Measurements from ENCODE around the gene TP53I11.

The TP53I11 gene

GRCh38 chr11:44949160-44950030 is 1.3 kb downstream of the TP53I11 start:
- Histone ChIP-seq H3K18ac (ENCODE audit: low read length) (peak overlapping the region; percentile 100), H3K14ac (ENCODE audit: low read length) (no peak overlapping the region), H3K4me1 (ENCODE audit: control insufficient read depth in 2 of 2, insufficient read depth in 1 of 2, low read depth in 1 of 2, low read length in 2 of 2) (peaks cover 5 to 52% of the 10 kb centered on the region in 2 donors), H3K36me3 (replicated peaks in 1 of 2; ENCODE audit: control insufficient read depth in 2 of 2, insufficient read depth in 2 of 2, low read length in 2 of 2) (peaks cover 0 to 7% of the 10 kb centered on the region in 2 donors), H3K27ac (replicated peaks; ENCODE audit: low read length) (peak overlapping the region; percentile 75), H3K27me3 (ENCODE audit: control insufficient read depth in 3 of 3, insufficient read depth in 3 of 3, low read depth in 1 of 3, low read length in 3 of 3) (peaks cover 0 to 14% (median 0%) of the 10 kb centered on the region in 3 experiments), H2BK5ac (ENCODE audit: low read length) (peak overlapping the region; percentile 98), H2BK12ac (ENCODE audit: low read length) (no peak overlapping the region), H3K79me1 (ENCODE audit: low read depth, low read length) (peaks cover 26% of the 10 kb centered on the region), H3K9me3 (replicated peaks in 1 of 2; ENCODE audit: control insufficient read depth in 2 of 2, insufficient read depth in 1 of 2, low read depth in 1 of 2, low read length in 2 of 2) (no peaks in the 10 kb centered on the region), H2BK120ac (ENCODE audit: low read depth, low read length) (peak overlapping the region; percentile 79), H3K4me3 (ENCODE audit: low read length in 2 of 2) (peak overlapping the region; percentile 79 to 96), H2BK15ac (ENCODE audit: low read length) (peak overlapping the region; percentile 82), H3K9ac (ENCODE audit: low read depth, low read length, poor library complexity) (peak overlapping the region; percentile 100), H3K4ac (ENCODE audit: low read length) (no peak overlapping the region), H2AFZ (ENCODE audit: low read length) (peak overlapping the region; percentile 99), H3K4me2 (ENCODE audit: insufficient read depth, low read length, poor library complexity, severe bottlenecking) (peak overlapping the region; percentile 79), H3K23ac (ENCODE audit: low read depth, low read length, poor library complexity) (peak overlapping the region; percentile 83), H4K8ac (ENCODE audit: low read depth, low read length) (no peak overlapping the region), H4K91ac (ENCODE audit: low read depth, low read length, poor library complexity) (no peak overlapping the region), H2AK5ac (ENCODE audit: low read depth, low read length) (peak overlapping the region; percentile 98)
- DNase-seq (ENCODE audit: low spot score), result peak; percentile 76
- WGBS, 2 donors (ENCODE audit: extremely low coverage in 2 of 2, insufficient read length in 2 of 2, insufficient replicate concordance in 1 of 2), result no CpG with 5 or more reads among the region's 57 CpGs

DNA sequence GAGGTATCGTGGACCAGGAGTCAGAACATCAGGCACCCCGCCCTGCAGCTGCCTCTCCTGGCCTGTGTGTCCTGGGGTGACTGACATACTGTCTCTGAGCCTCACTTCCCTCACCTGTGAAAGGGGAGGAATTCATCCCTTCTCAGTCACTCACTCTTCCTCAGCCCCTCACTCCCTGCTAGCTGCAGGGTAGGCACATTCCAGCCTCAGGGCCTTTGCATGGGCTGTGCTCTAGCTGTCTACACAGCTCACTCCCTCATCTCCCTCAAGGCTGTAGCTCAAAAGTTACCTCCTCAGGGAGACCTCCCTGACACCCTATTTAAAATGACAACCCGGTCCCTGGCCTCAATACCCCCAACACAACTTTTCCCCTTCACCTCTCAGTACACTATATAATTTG is 2.5 kb downstream of the TP53I11 start:
- Histone ChIP-seq H3K27ac (replicated peaks; ENCODE audit: low read length) (no peak overlapping the region), H4K8ac (ENCODE audit: low read depth, low read length) (no peak overlapping the region), H3K9me3 (replicated peaks in 1 of 2; ENCODE audit: control insufficient read depth in 2 of 2, insufficient read depth in 1 of 2, low read depth in 1 of 2, low read length in 2 of 2) (no peaks in the 10 kb centered on the region), H3K18ac (ENCODE audit: low read length) (no peak overlapping the region), H3K4ac (ENCODE audit: low read length) (no peak overlapping the region), H2BK120ac (ENCODE audit: low read depth, low read length) (no peak overlapping the region), H3K4me1 (ENCODE audit: control insufficient read depth in 2 of 2, insufficient read depth in 1 of 2, low read depth in 1 of 2, low read length in 2 of 2) (peaks cover 5 to 59% of the 10 kb centered on the region in 2 donors), H3K4me3 (ENCODE audit: low read length in 2 of 2) (peak overlapping the region in 1 of 2 donors; percentile 17), H3K14ac (ENCODE audit: low read length) (no peak overlapping the region), H2BK15ac (ENCODE audit: low read length) (no peak overlapping the region), H2AK5ac (ENCODE audit: low read depth, low read length) (no peak overlapping the region), H3K79me1 (ENCODE audit: low read depth, low read length) (peaks cover 32% of the 10 kb centered on the region), H2BK5ac (ENCODE audit: low read length) (no peak overlapping the region), H2AFZ (ENCODE audit: low read length) (no peak overlapping the region), H4K91ac (ENCODE audit: low read depth, low read length, poor library complexity) (no peak overlapping the region), H2BK12ac (ENCODE audit: low read length) (no peak overlapping the region), H3K27me3 (ENCODE audit: control insufficient read depth in 3 of 3, insufficient read depth in 3 of 3, low read depth in 1 of 3, low read length in 3 of 3) (peaks cover 0 to 11% (median 0%) of the 10 kb centered on the region in 3 experiments), H3K4me2 (ENCODE audit: insufficient read depth, low read length, poor library complexity, severe bottlenecking) (no peak overlapping the region), H3K36me3 (replicated peaks in 1 of 2; ENCODE audit: control insufficient read depth in 2 of 2, insufficient read depth in 2 of 2, low read length in 2 of 2) (peaks cover 0 to 12% of the 10 kb centered on the region in 2 donors), H3K9ac (ENCODE audit: low read depth, low read length, poor library complexity) (peak overlapping the region; percentile 37), H3K23ac (ENCODE audit: low read depth, low read length, poor library complexity) (no peak overlapping the region)
- no peak for DNase-seq (ENCODE audit: low spot score)
- WGBS, 2 donors (ENCODE audit: extremely low coverage in 2 of 2, insufficient read length in 2 of 2, insufficient replicate concordance in 1 of 2), result no CpG with 5 or more reads among the region's 3 CpGs

- H3K27ac ChIP-seq (replicated peaks; ENCODE audit: low read length), result no peak overlapping the region
Observed at GRCh38 chr11:44947114-44947513, 3.6 kb downstream of the TP53I11 start.

DNA sequence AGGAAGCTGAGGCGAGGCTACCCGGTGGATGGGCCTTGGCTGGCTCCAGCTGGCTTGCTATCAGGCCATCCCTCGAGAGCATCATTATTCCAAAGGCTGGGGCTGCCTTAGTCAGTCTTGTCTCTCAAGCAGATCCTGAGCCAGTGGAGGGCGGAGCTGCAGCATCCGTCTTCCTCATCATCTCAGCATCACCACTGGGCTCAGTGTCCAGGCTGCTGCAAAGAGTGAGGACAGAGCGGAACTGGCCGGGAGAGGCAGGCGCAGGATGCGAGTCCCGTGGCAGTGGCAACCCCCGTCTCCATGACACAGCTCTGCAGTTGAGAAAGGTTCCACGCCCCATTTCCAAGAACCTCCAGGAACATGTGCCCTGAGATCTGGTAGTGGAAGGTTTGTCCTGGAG is 4.4 kb downstream of the TP53I11 start:
- Histone ChIP-seq H2AFZ (ENCODE audit: low read length) (no peak overlapping the region), H3K4me3 (ENCODE audit: low read length in 2 of 2) (no peak overlapping the region), H3K9ac (ENCODE audit: low read depth, low read length, poor library complexity) (no peak overlapping the region), H4K8ac (ENCODE audit: low read depth, low read length) (no peak overlapping the region), H3K4me1 (ENCODE audit: control insufficient read depth in 2 of 2, insufficient read depth in 1 of 2, low read depth in 1 of 2, low read length in 2 of 2) (peaks cover 5 to 56% of the 10 kb centered on the region in 2 donors), H2BK120ac (ENCODE audit: low read depth, low read length) (no peak overlapping the region), H3K23ac (ENCODE audit: low read depth, low read length, poor library complexity) (peak overlapping the region; percentile 32), H3K79me1 (ENCODE audit: low read depth, low read length) (peaks cover 44% of the 10 kb centered on the region), H3K36me3 (replicated peaks in 1 of 2; ENCODE audit: control insufficient read depth in 2 of 2, insufficient read depth in 2 of 2, low read length in 2 of 2) (peaks cover 0 to 15% of the 10 kb centered on the region in 2 donors), H3K27me3 (ENCODE audit: control insufficient read depth in 3 of 3, insufficient read depth in 3 of 3, low read depth in 1 of 3, low read length in 3 of 3) (no peaks in the 10 kb centered on the region), H3K18ac (ENCODE audit: low read length) (no peak overlapping the region), H2BK15ac (ENCODE audit: low read length) (no peak overlapping the region), H3K9me3 (replicated peaks in 1 of 2; ENCODE audit: control insufficient read depth in 2 of 2, insufficient read depth in 1 of 2, low read depth in 1 of 2, low read length in 2 of 2) (no peaks in the 10 kb centered on the region), H3K4ac (ENCODE audit: low read length) (no peak overlapping the region), H2BK5ac (ENCODE audit: low read length) (no peak overlapping the region), H3K14ac (ENCODE audit: low read length) (no peak overlapping the region), H2AK5ac (ENCODE audit: low read depth, low read length) (peak overlapping the region; percentile 42), H3K27ac (replicated peaks; ENCODE audit: low read length) (peak overlapping the region; percentile 11), H3K4me2 (ENCODE audit: insufficient read depth, low read length, poor library complexity, severe bottlenecking) (no peak overlapping the region), H4K91ac (ENCODE audit: low read depth, low read length, poor library complexity) (no peak overlapping the region), H2BK12ac (ENCODE audit: low read length) (no peak overlapping the region)
- WGBS, 2 donors (ENCODE audit: extremely low coverage in 2 of 2, insufficient read length in 2 of 2, insufficient replicate concordance in 1 of 2), result no CpG with 5 or more reads among the region's 12 CpGs
- no peak for DNase-seq (ENCODE audit: low spot score)

More at GRCh38 chr11:44947114-44947513, 3.6 kb downstream of the TP53I11 start:
- no peak for DNase-seq (ENCODE audit: low spot score)
- Histone ChIP-seq H2BK12ac (ENCODE audit: low read length) (no peak overlapping the region), H2BK15ac (ENCODE audit: low read length) (peak overlapping the region; percentile 0), H3K27me3 (ENCODE audit: control insufficient read depth in 3 of 3, insufficient read depth in 3 of 3, low read depth in 1 of 3, low read length in 3 of 3) (peaks cover 0 to 3% (median 0%) of the 10 kb centered on the region in 3 experiments), H3K14ac (ENCODE audit: low read length) (no peak overlapping the region), H4K8ac (ENCODE audit: low read depth, low read length) (no peak overlapping the region), H3K4me2 (ENCODE audit: insufficient read depth, low read length, poor library complexity, severe bottlenecking) (no peak overlapping the region), H2AK5ac (ENCODE audit: low read depth, low read length) (peak overlapping the region; percentile 56), H3K4me1 (ENCODE audit: control insufficient read depth in 2 of 2, insufficient read depth in 1 of 2, low read depth in 1 of 2, low read length in 2 of 2) (peaks cover 5 to 58% of the 10 kb centered on the region in 2 donors), H3K79me1 (ENCODE audit: low read depth, low read length) (peaks cover 39% of the 10 kb centered on the region), H3K23ac (ENCODE audit: low read depth, low read length, poor library complexity) (no peak overlapping the region), H4K91ac (ENCODE audit: low read depth, low read length, poor library complexity) (no peak overlapping the region), H3K9me3 (replicated peaks in 1 of 2; ENCODE audit: control insufficient read depth in 2 of 2, insufficient read depth in 1 of 2, low read depth in 1 of 2, low read length in 2 of 2) (no peaks in the 10 kb centered on the region), H3K9ac (ENCODE audit: low read depth, low read length, poor library complexity) (no peak overlapping the region), H3K4ac (ENCODE audit: low read length) (no peak overlapping the region), H3K18ac (ENCODE audit: low read length) (peak overlapping the region; percentile 63), H3K36me3 (replicated peaks in 1 of 2; ENCODE audit: control insufficient read depth in 2 of 2, insufficient read depth in 2 of 2, low read length in 2 of 2) (peaks cover 0 to 12% of the 10 kb centered on the region in 2 donors), H2BK120ac (ENCODE audit: low read depth, low read length) (no peak overlapping the region), H2AFZ (ENCODE audit: low read length) (no peak overlapping the region), H2BK5ac (ENCODE audit: low read length) (no peak overlapping the region), H3K4me3 (ENCODE audit: low read length in 2 of 2) (no peak overlapping the region)
- whole genome bisulfite sequencing, 2 donors (ENCODE audit: extremely low coverage in 2 of 2, insufficient read length in 2 of 2, insufficient replicate concordance in 1 of 2), result no CpG with 5 or more reads among the region's 9 CpGs
